ENCODE measurements around the gene CSF1. TPM values are rescaled to one million over a fixed set of nuclear protein-coding genes. Genes with fewer than 3 reads are reported as not detected.

CSF1 gene
- total RNA-seq, 1 experiment from 2014 or later = 3.0 TPM

DNA sequence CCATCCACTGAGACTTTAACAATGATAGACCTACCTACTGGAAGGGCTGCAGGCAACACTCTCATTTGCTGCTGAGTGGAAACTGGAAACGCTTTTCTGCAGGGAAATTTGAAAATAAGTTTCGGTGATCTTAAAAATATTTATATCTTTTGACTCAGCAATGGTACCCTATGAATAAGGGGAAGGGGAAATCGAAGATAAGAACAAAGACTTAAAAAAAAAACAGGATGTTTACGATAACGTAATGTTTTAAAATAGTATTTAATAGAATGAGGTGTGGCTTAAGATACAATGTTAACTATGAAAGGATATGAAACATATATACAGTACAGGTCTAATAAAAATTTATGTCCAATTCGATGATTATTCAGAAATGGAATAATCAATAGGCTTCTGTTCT is 34.8 kb upstream of the CSF1 start:
- Histone ChIP-seq H3K27ac (ENCODE audit: low read depth, low read length) (no peak overlapping the region), H3K9ac (ENCODE audit: low read length) (no peak overlapping the region), H3K4me2 (ENCODE audit: low read length) (no peak overlapping the region), H3K9me3 (ENCODE audit: control insufficient read depth in 1 of 2, insufficient read depth in 1 of 2, low read depth in 1 of 2, low read length in 2 of 2) (no peaks in the 10 kb centered on the region), H3K9me2 (ENCODE audit: insufficient read depth) (no peaks in the 10 kb centered on the region), H4K20me1 (ENCODE audit: insufficient read depth) (no peaks in the 10 kb centered on the region), H3K79me2 (ENCODE audit: insufficient read depth, low read length) (no peaks in the 10 kb centered on the region), H3K4me3 (replicated peaks in 1 of 2; ENCODE audit: low read depth in 1 of 2, low read length in 2 of 2) (no peak overlapping the region), H3K4me1 (ENCODE audit: control insufficient read depth in 1 of 2, insufficient read depth in 2 of 2, low read length in 2 of 2) (0 out of 4 replicates have a peak, but pooled peaks cover 0 to 6% of the 10 kb centered on the region in 2 experiments), H3K27me3 (ENCODE audit: insufficient read depth, low read length) (0 out of 2 replicates have a peak, but pooled peaks cover 5% of the 10 kb centered on the region), H3K36me3 (ENCODE audit: control insufficient read depth in 1 of 2, insufficient read depth in 2 of 2, low read length in 2 of 2) (no peaks in the 10 kb centered on the region), H2AFZ (ENCODE audit: low read depth, low read length, poor library complexity, severe bottlenecking) (no peak overlapping the region)
- POLR2A ChIA-PET = no interaction called here
- TF ChIP-seq CEBPB (IDR thresholded peaks at IDR 0.05; ENCODE audit: low read depth) (no peak), ELF1 (IDR thresholded peaks at IDR 0.05; ENCODE audit: borderline replicate concordance, low read depth) (no peak), POLR2A (IDR thresholded peaks at IDR 0.05; ENCODE audit: borderline replicate concordance, extremely low read depth, insufficient read depth, insufficient read length) (no peak), ATF3 (IDR thresholded peaks at IDR 0.05) (no peak), SP1 (IDR thresholded peaks at IDR 0.05; ENCODE audit: low read depth) (no peak), ZFX (IDR thresholded peaks at IDR 0.05) (no peak), SRF (IDR thresholded peaks at IDR 0.05; ENCODE audit: low read depth) (no peak), JUND (IDR thresholded peaks at IDR 0.05) (no peak), RAD21 (IDR thresholded peaks at IDR 0.05; ENCODE audit: low read depth) (no peak), REST (IDR thresholded peaks at IDR 0.05; ENCODE audit: low read depth) (no peak), EGR1 (IDR thresholded peaks at IDR 0.05; ENCODE audit: low read depth) (no peak), ZNF274 (IDR thresholded peaks at IDR 0.05; ENCODE audit: low read depth, low read length) (no peak), TCF7L2 (IDR thresholded peaks at IDR 0.05; ENCODE audit: borderline replicate concordance, extremely low read depth, insufficient read depth, insufficient read length) (no peak)
- DNase-seq (ENCODE audit: low read depth, low spot score) (no peak), ATAC-seq (no peak)
- intact Hi-C loops (cut with micrococcal nuclease) = no loop called here
- RAD21 ChIA-PET (ENCODE audit: low non-redundant PET in 1 of 2, low total read pairs in 2 of 2, uncharacterized antibody in 2 of 2, unreplicated experiment in 2 of 2) = no interaction called here
- CTCF ChIA-PET = no interaction called here
- BruUV-seq (replicated peaks) = no TSS peak
